Measurements from ENCODE around the gene ALG8. TPM values are rescaled to one million over a fixed set of nuclear protein-coding genes. Genes with fewer than 3 reads are reported as not detected.

Gene ALG8
- total and polyA plus RNA-seq, 2 of the 8 experiments (the other 6 are each of a cell fraction or from before 2014, with no cell fraction given): 66.7 to 84.3 TPM

GRCh38 chr11:78100676-78101472 is 38.6 kb downstream of the ALG8 start (continued):
- TF ChIP-seq RXRA (IDR thresholded peaks at IDR 0.05; ENCODE audit: insufficient read depth, low read depth, low read length) (no peak), CBX5 (IDR thresholded peaks at IDR 0.05; ENCODE audit: low read depth, low read length) (no peak), CHD7 (IDR thresholded peaks at IDR 0.05; ENCODE audit: insufficient replicate concordance, low read length) (no peak), CBX8 (IDR thresholded peaks at IDR 0.05; ENCODE audit: borderline replicate concordance, low read depth, low read length) (no peak), POLR2A (IDR thresholded peaks at IDR 0.05; ENCODE audit: control extremely low read depth in 1 of 2, low read depth in 2 of 2, low read length in 2 of 2) (no peak)
